GM12878 (cell line): ENCODE data around the gene SLC39A1. TPM values are rescaled to one million over a fixed set of nuclear protein-coding genes. Genes with fewer than 3 reads are reported as not detected.
A peak's percentile ranks its signal among the peaks of the same experiment; 100 is the strongest.

Experiments
- ATAC-seq: fragments of 200-7000 bp; cut with Tn5 transposase; 3 replicates; pipeline ENCODE4 v1.9.1; 2020; ENCODE audit warnings: mild to moderate bottlenecking, moderate library complexity
- BruUV-seq: library from RNA; stranded (reverse); fragments of 400-500 nt; replicated peaks from 2 replicates; lab custom pipeline; 2021; lab: Mats Ljungman, UMichigan
- CTCF ChIA-PET: fragments of 300-600 bp; sonication (Branson Sonifier 250); formaldehyde crosslinking; extraction: SDS; loops from one replicate; lab custom pipeline; 2021; ENCODE audit warnings: inconsistent platforms; lab: Yijun Ruan, JAX
- POLR2A ChIA-PET: fragments of 350-600 bp; formaldehyde crosslinking; extraction: SDS; loops from one replicate; lab custom pipeline; 2021; ENCODE audit warnings: inconsistent platforms; lab: Charles Lee
- RAD21 ChIA-PET: fragments of 300-600 bp; sonication (Branson Sonifier 250); formaldehyde crosslinking; loops from one replicate; lab custom pipeline; 2023; ENCODE audit warnings: antibody characterized with exemption; ENCODE audit not compliant: unreplicated experiment; lab: Charles Lee
- SMC1A ChIA-PET: fragments of 300-600 bp; sonication (Branson Sonifier 250); formaldehyde crosslinking; loops from one replicate; lab custom pipeline; 2023; ENCODE audit not compliant: unreplicated experiment, uncharacterized antibody; lab: Charles Lee
- DNase-seq: peaks from one replicate; pipeline ENCODE4 v3.0.0-alpha.2; 2011; ENCODE audit warnings: low read depth, low spot score
- FAIRE-seq: peaks from 3 replicates; lab custom pipeline; 2011; peaks lifted over from hg19 to GRCh38; lab: Jason Lieb, UNC
- H2AFZ ChIP-seq: 2 replicates; pipeline ENCODE4 v1.6.0; 2011; ENCODE audit warnings: low read depth, low read length, control low read depth; ENCODE audit not compliant: control insufficient read depth
- H3K27ac ChIP-seq: 2 replicates; pipeline ENCODE4 v1.5.1; 2011; ENCODE audit warnings: control low read depth; ENCODE audit not compliant: control insufficient read depth, insufficient read depth
- H3K27me3 ChIP-seq, 2 experiments: replicated peaks in 1 of 2; 2 replicates each; pipeline versions ENCODE4 v1.6.0 to v1.6.1; 2011; ENCODE audit warnings: low read length in 1 of 2; ENCODE audit not compliant: control insufficient read depth in 2 of 2, insufficient read depth in 2 of 2
- H3K36me3 ChIP-seq, 2 experiments: 2 replicates each; pipeline ENCODE4 v1.5.1; 2011; ENCODE audit warnings: low read length in 1 of 2; ENCODE audit not compliant: control insufficient read depth in 2 of 2, insufficient read depth in 2 of 2
- H3K4me1 ChIP-seq: 2 replicates; pipeline ENCODE4 v1.6.1; 2011; ENCODE audit warnings: mild to moderate bottlenecking, low read length, moderate library complexity, mixed read lengths; ENCODE audit not compliant: control insufficient read depth, insufficient read depth
- H3K4me2 ChIP-seq: 2 replicates; pipeline ENCODE4 v1.6.0; 2011; ENCODE audit warnings: control low read depth; ENCODE audit not compliant: control insufficient read depth, insufficient read depth
- H3K4me3 ChIP-seq: fragments of 200-600 bp; sonication (generic); 2 replicates; pipeline ENCODE4 v1.5.1; 2016
- H3K79me2 ChIP-seq: 2 replicates; pipeline ENCODE4 v1.6.0; 2011; ENCODE audit warnings: low read length; ENCODE audit not compliant: control insufficient read depth, insufficient read depth
- H3K9ac ChIP-seq: 2 replicates; pipeline ENCODE4 v1.8.0; 2011; ENCODE audit warnings: low read length, control low read depth, mixed read lengths; ENCODE audit not compliant: control insufficient read depth, insufficient read depth
- H3K9me3 ChIP-seq: replicated peaks from 3 replicates; pipeline ENCODE4 v1.5.1; 2011; ENCODE audit warnings: mild to moderate bottlenecking, low read length; ENCODE audit not compliant: control insufficient read depth, insufficient read depth
- H4K20me1 ChIP-seq: 2 replicates; pipeline ENCODE4 v1.6.0; 2011; ENCODE audit not compliant: control insufficient read depth, insufficient read depth
- CHD2 ChIP-seq: IDR thresholded peaks from 2 replicates; pipeline ENCODE4 v1.6.1; 2011; ENCODE audit warnings: low read depth, low read length, improper control_type of control experiment, borderline replicate concordance
- EGR1 ChIP-seq, 2 experiments: IDR thresholded peaks; 1 replicate in 1 of 2; 2 replicates in 1 of 2; pipeline ENCODE4 v1.6.1; 2011 to 2012; ENCODE audit warnings: low read depth in 2 of 2, low read length in 2 of 2, borderline replicate concordance in 1 of 2, mild to moderate bottlenecking in 1 of 2, moderate library complexity in 1 of 2
- EP300 ChIP-seq, 2 experiments: fragments of 150-350 bp in 1 of 2; IDR thresholded peaks; 2 replicates each; pipeline ENCODE4 v1.6.1; 2011 to 2012; ENCODE audit warnings: low read depth in 2 of 2, low read length in 2 of 2, borderline replicate concordance in 1 of 2, improper control_type of control experiment in 1 of 2, inconsistent platforms in 1 of 2; ENCODE audit not compliant: control insufficient read depth in 1 of 2
- FOXM1 ChIP-seq: IDR thresholded peaks from 2 replicates; pipeline ENCODE4 v1.6.1; 2012; ENCODE audit warnings: low read depth, mild to moderate bottlenecking, inconsistent platforms, low read length, moderate library complexity
- HDGF ChIP-seq: fragments of 450-650 bp; IDR thresholded peaks from 2 replicates; pipeline ENCODE4 v1.6.1; 2016; ENCODE audit warnings: antibody characterized with exemption
- KDM1A ChIP-seq: fragments of 200-600 bp; sonication (generic); IDR thresholded peaks from 2 replicates; pipeline ENCODE4 v1.6.1; 2016; ENCODE audit warnings: borderline replicate concordance
- MEF2A ChIP-seq: IDR thresholded peaks from 2 replicates; pipeline ENCODE4 v1.6.1; 2011; ENCODE audit warnings: low read depth, mild to moderate bottlenecking, low read length, moderate library complexity; ENCODE audit not compliant: insufficient read depth
- MYC ChIP-seq: IDR thresholded peaks from 2 replicates; pipeline ENCODE4 v1.6.1; 2011; ENCODE audit warnings: mild to moderate bottlenecking, low read length, moderate library complexity, inconsistent platforms; ENCODE audit not compliant: insufficient read depth, insufficient replicate concordance, insufficient read length, severe bottlenecking
- POLR2A ChIP-seq: IDR thresholded peaks from 2 replicates; pipeline ENCODE4 v1.6.1; 2011; ENCODE audit warnings: low read depth, mild to moderate bottlenecking, low read length
- POLR2AphosphoS5 ChIP-seq: IDR thresholded peaks from 2 replicates; pipeline ENCODE4 v1.6.1; 2011; ENCODE audit warnings: mild to moderate bottlenecking, low read length, inconsistent platforms
- POU2F2 ChIP-seq: IDR thresholded peaks from 3 replicates; pipeline ENCODE4 v1.6.1; 2011; ENCODE audit warnings: low read depth, mild to moderate bottlenecking, low read length, borderline replicate concordance
- RAD51 ChIP-seq: fragments of 450-650 bp; IDR thresholded peaks from 2 replicates; pipeline ENCODE4 v1.6.1; 2016; ENCODE audit warnings: moderate library complexity, mild to moderate bottlenecking, inconsistent platforms
- RUNX3 ChIP-seq: IDR thresholded peaks from 2 replicates; pipeline ENCODE4 v1.6.1; 2012; ENCODE audit warnings: low read length, inconsistent platforms
- SMARCA5 ChIP-seq: fragments of 450-650 bp; IDR thresholded peaks from 2 replicates; pipeline ENCODE4 v1.6.1; 2017; ENCODE audit warnings: mild to moderate bottlenecking
- SPI1 ChIP-seq: IDR thresholded peaks from 2 replicates; pipeline ENCODE4 v1.6.1; 2011; ENCODE audit warnings: low read depth, mild to moderate bottlenecking, low read length, moderate library complexity, borderline replicate concordance; ENCODE audit not compliant: insufficient read depth
- TAF1 ChIP-seq: IDR thresholded peaks from 2 replicates; pipeline ENCODE4 v1.6.1; 2011; ENCODE audit warnings: mild to moderate bottlenecking, low read depth, low read length, borderline replicate concordance
- TCF12 ChIP-seq: IDR thresholded peaks from 2 replicates; pipeline ENCODE4 v1.6.1; 2011; ENCODE audit warnings: low read depth, mild to moderate bottlenecking, low read length
- YY1 ChIP-seq: IDR thresholded peaks from 2 replicates; pipeline ENCODE4 v1.6.1; 2011; ENCODE audit warnings: low read depth, mild to moderate bottlenecking, low read length
- ZNF24 ChIP-seq: fragments of 450-650 bp; IDR thresholded peaks from 2 replicates; pipeline ENCODE4 v1.6.1; 2017; ENCODE audit warnings: antibody characterized with exemption, mild to moderate bottlenecking
- ZNF384 ChIP-seq: IDR thresholded peaks from 2 replicates; pipeline ENCODE4 v1.6.1; 2012; ENCODE audit warnings: low read depth, mild to moderate bottlenecking, low read length, improper control_type of control experiment, borderline replicate concordance
- WGBS: methylation state at CpG from one replicate; pipeline ENCODE4 v1.1.6; 2016; ENCODE audit warnings: low lambda C conversion rate; ENCODE audit not compliant: insufficient replicate concordance, insufficient coverage; ENCODE audit errors: missing lambda C conversion rate; 5-methylcytosine and 5-hydroxymethylcytosine counted together
- in situ Hi-C: fragments of 300-500 bp; cut with MboI; formaldehyde crosslinking; loops from 9 replicates; pipeline ENCODE4 v1.14.3; 2018; ENCODE audit warnings: mixed read lengths
- intact Hi-C: fragments of 100-400 bp; cut with micrococcal nuclease; formaldehyde crosslinking; loops from one replicate; pipeline ENCODE4 v1.14.2; 2022; ENCODE audit not compliant: unreplicated experiment
- polyA plus RNA-seq, 11 experiments: library from polyadenylated mRNA; depleted of rRNA in 4 of 11; unstranded in 6 of 11; stranded (reverse) in 5 of 11; fragments of >200 nt; fragmentation: Nextera tagmentation in 4 of 11; fragmentation: Illumina TruSeq in 1 of 11; extraction: Ambion mirVana in 4 of 11; extraction: Trizol in 1 of 11; gene quantifications; 1 replicate in 1 of 11; 2 replicates in 10 of 11; pipeline versions ENCODE4 v1.2.1 to v1.2.3, GENCODE V29; 2011 to 2016; ENCODE audit warnings: inconsistent platforms in 2 of 11, missing spikeins in 2 of 11, low read depth in 1 of 11
- total RNA-seq, 4 experiments: library from RNA; depleted of rRNA in 3 of 4; stranded (reverse); fragments of >200 nt in 3 of 4; fragmentation: Illumina TruSeq in 1 of 4; extraction: Trizol in 1 of 4; gene quantifications; 2 replicates each; pipeline versions ENCODE4 v1.2.1 to v1.2.3, GENCODE V29; 2013 to 2021
- TF ChIP-seq, protein P1 (sequence below): IDR thresholded peaks from 2 replicates; pipeline ENCODE4 v1.6.1; 2011; ENCODE audit warnings: low read depth, mild to moderate bottlenecking, low read length, moderate library complexity, borderline replicate concordance; ENCODE audit errors: extremely low read depth
- TF ChIP-seq, protein P2 (sequence below): IDR thresholded peaks from 2 replicates; pipeline ENCODE4 v1.6.1; 2011; ENCODE audit warnings: borderline replicate concordance, low read depth, mild to moderate bottlenecking, moderate library complexity, low read length; ENCODE audit not compliant: insufficient read depth, poor library complexity, severe bottlenecking

SLC39A1 gene
- total and polyA plus RNA-seq, 10 of the 15 experiments (the other 5 are each of a cell fraction or from before 2014, with no cell fraction given), result 8.8 to 98.6 (median 72.4) TPM

DNA sequence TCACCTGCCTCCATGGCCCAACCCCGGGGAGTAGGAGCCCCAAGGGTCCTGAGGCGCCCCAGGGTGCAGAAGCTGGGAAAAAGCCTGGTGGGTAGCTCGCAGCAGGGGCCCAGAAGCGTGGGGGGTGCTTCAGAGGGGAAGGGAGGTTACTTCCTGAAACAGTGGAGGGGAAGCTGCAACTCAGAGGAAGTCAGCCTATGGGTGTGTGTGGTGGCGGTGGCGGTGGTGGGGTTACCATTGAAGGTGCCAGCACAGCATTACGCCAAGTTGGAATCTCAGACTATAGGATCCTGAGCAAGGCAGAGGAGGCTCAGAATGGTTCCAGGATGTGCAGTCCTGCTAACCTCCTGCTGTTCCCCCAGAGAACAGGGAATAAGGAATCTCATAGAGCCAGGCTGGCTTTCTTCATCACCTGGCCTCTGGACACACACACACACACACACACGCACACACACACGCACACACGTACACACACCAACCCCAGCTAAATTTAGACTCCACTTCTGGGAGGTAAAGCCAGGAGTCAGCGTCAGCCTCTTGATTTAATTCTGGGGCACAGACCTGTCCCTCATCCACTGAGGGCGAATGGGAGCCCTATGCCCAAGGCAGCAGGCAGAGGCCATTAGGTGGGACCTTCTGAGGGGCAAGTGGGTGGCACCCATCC is 18.1 kb downstream of the SLC39A1 start:
- Histone ChIP-seq H3K4me2 (peak overlapping the region; percentile 100), H3K9me3 (no peaks in the 10 kb centered on the region), H3K36me3 (peaks cover 21 to 22% of the 10 kb centered on the region in 2 experiments; a peak in 3 of 4 replicates), H4K20me1 (no peaks in the 10 kb centered on the region), H2AFZ (peak overlapping the region; percentile 62), H3K4me3 (peak overlapping the region; percentile 100), H3K4me1 (peaks cover 21% of the 10 kb centered on the region), H3K9ac (peak overlapping the region; percentile 99), H3K27ac (peak overlapping the region; percentile 95), H3K27me3 (no peaks in the 10 kb centered on the region), H3K79me2 (peaks cover 28% of the 10 kb centered on the region)
- ChIA-PET CTCF (interaction anchor here (0.6 to 4.8 kb wide), 13 partner anchors 11 to 267 kb away, joined by 3 to 54 read pairs (median 8); partner anchors contain the start of genes CREB3L4, CRTC2, GATAD2B and NPR1), SMC1A (interaction anchor here (0.7 to 4.5 kb wide), 25 partner anchors 9 to 273 kb away, joined by 3 to 59 read pairs (median 5); partner anchors contain the start of genes CREB3L4, GATAD2B, JTB and RAB13), RAD21 (interaction anchor here (0.9 to 4.9 kb wide), 25 partner anchors 11 to 253 kb away, joined by 3 to 55 read pairs (median 5); partner anchors contain the start of genes CREB3L4, CRTC2, GATAD2B and JTB), POLR2A (interaction anchor here (0.9 to 5.3 kb wide), 14 partner anchors 9 to 311 kb away, joined by 3 to 83 read pairs (median 8); partner anchors contain the start of genes CHTOP, CREB3L4, GATAD2B and JTB)
- no peak for DNase-seq
- in situ Hi-C loops, result no loop called here
- no TSS peak for BruUV-seq
- peak; percentile 98 for FAIRE-seq
- WGBS, result under 1% methylated on average over 12 of the region's 12 CpGs
- intact Hi-C loops, result loop anchor here (1.0 to 2.0 kb wide), 2 partner anchors 22 kb away; partner anchors contain the start of genes CREB3L4 and GATAD2B
- peak; percentile 70 for ATAC-seq
- TF ChIP-seq HDGF (peak; percentile 66; the same call in 1 of the 2 replicates), MEF2A (no peak), POLR2A (peak; percentile 59; the same call in 1 of the 2 replicates), KDM1A (no peak), FOXM1 (no peak), YY1 (peak; percentile 40; the same call in 1 of the 2 replicates), ZNF384 (no peak), POLR2AphosphoS5 (no peak), MYC (no peak), EP300 (IDR thresholded peaks at IDR 0.05; ENCODE audit: borderline replicate concordance in 1 of 2, control insufficient read depth in 1 of 2, low read depth in 2 of 2, low read length in 2 of 2) (no peak), TAF1 (0 out of 2 replicates have a peak, but pooled peaks have one; percentile 28), SPI1 (peak; percentile 75), TCF12 (0 out of 2 replicates have a peak, but pooled peaks have one; percentile 11), EGR1 (IDR thresholded peaks at IDR 0.05; ENCODE audit: borderline replicate concordance in 1 of 2, low read depth in 2 of 2, low read length in 2 of 2) (peak in 1 of 2 experiments; percentile 32; a peak in 1 of 3 replicates), RAD51 (no peak), CHD2 (no peak), ZNF24 (no peak), POU2F2 (0 out of 3 replicates have a peak, but pooled peaks have one; percentile 53), RUNX3 (peak; percentile 35; the same call in 1 of the 2 replicates), SMARCA5 (peak; percentile 64; the same call in 1 of the 2 replicates)
- TF ChIP-seq, protein P1, sequence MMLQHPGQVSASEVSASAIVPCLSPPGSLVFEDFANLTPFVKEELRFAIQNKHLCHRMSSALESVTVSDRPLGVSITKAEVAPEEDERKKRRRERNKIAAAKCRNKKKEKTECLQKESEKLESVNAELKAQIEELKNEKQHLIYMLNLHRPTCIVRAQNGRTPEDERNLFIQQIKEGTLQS, result no peak
- TF ChIP-seq, protein P2, sequence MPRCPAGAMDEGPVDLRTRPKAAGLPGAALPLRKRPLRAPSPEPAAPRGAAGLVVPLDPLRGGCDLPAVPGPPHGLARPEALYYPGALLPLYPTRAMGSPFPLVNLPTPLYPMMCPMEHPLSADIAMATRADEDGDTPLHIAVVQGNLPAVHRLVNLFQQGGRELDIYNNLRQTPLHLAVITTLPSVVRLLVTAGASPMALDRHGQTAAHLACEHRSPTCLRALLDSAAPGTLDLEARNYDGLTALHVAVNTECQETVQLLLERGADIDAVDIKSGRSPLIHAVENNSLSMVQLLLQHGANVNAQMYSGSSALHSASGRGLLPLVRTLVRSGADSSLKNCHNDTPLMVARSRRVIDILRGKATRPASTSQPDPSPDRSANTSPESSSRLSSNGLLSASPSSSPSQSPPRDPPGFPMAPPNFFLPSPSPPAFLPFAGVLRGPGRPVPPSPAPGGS, result no peak
